CD14-positive monocyte (primary cell): ENCODE measurements around the gene COL19A1. TPM values are rescaled to one million over a fixed set of nuclear protein-coding genes. Genes with fewer than 3 reads are reported as not detected.

Source experiments
- DNase-seq, 3 donors: peaks; one replicate each; pipeline ENCODE4 v3.0.0-alpha.2; 2011 to 2022
- H2AFZ ChIP-seq: 2 replicates; pipeline ENCODE4 v1.6.0; 2012; ENCODE audit warnings: mild to moderate bottlenecking, low read depth, low read length, inconsistent platforms; ENCODE audit not compliant: insufficient read depth, poor library complexity, severe bottlenecking
- H3K27ac ChIP-seq, 2 donors: 1 replicate in 1 of 2; 2 replicates in 1 of 2; pipeline ENCODE4 v1.5.1; 2012 to 2013; ENCODE audit warnings: low read length in 2 of 2, control low read depth in 1 of 2, inconsistent platforms in 1 of 2, low read depth in 1 of 2, mild to moderate bottlenecking in 1 of 2
- H3K27me3 ChIP-seq, 2 donors: one replicate each; pipeline versions ENCODE4 v1.6.0 to v1.6.1; 2011 to 2013; ENCODE audit warnings: low read length in 2 of 2; ENCODE audit not compliant: control insufficient read depth in 2 of 2, insufficient read depth in 2 of 2
- H3K36me3 ChIP-seq, 2 donors: replicated peaks in 1 of 2; 1 replicate in 1 of 2; 2 replicates in 1 of 2; pipeline versions ENCODE4 v1.5.1 to v1.6.1; 2012 to 2013; ENCODE audit warnings: low read length in 2 of 2, control low read depth in 1 of 2, inconsistent platforms in 1 of 2, mild to moderate bottlenecking in 1 of 2; ENCODE audit not compliant: insufficient read depth in 2 of 2, control insufficient read depth in 1 of 2
- H3K4me1 ChIP-seq, 2 donors: 1 replicate in 1 of 2; 2 replicates in 1 of 2; pipeline versions ENCODE4 v1.5.1 to v1.6.1; 2012 to 2013; ENCODE audit warnings: low read length in 2 of 2, control low read depth in 1 of 2, inconsistent platforms in 1 of 2, mild to moderate bottlenecking in 1 of 2, moderate library complexity in 1 of 2; ENCODE audit not compliant: insufficient read depth in 2 of 2, control insufficient read depth in 1 of 2
- H3K4me2 ChIP-seq: replicated peaks from 2 replicates; pipeline ENCODE3; 2012; ENCODE audit warnings: low read length, moderate library complexity, mild to moderate bottlenecking; ENCODE audit not compliant: poor library complexity, severe bottlenecking; ENCODE audit errors: extremely low read depth
- H3K4me3 ChIP-seq, 3 experiments: fragments of 200-600 bp in 1 of 3; sonication (generic) in 1 of 3; replicated peaks in 1 of 3; 1 replicate in 2 of 3; 2 replicates in 1 of 3; pipeline ENCODE4 v1.5.1; 2011 to 2013; ENCODE audit warnings: low read length in 3 of 3, mild to moderate bottlenecking in 3 of 3, control low read depth in 2 of 3, low read depth in 2 of 3, inconsistent platforms in 1 of 3, moderate library complexity in 1 of 3
- H3K79me2 ChIP-seq: 2 replicates; pipeline ENCODE4 v1.6.0; 2012; ENCODE audit warnings: mild to moderate bottlenecking, control low read depth, inconsistent platforms, low read length, moderate library complexity; ENCODE audit not compliant: insufficient read depth
- H3K9ac ChIP-seq: 2 replicates; pipeline ENCODE4 v1.6.0; 2017; ENCODE audit warnings: low read length, mild to moderate bottlenecking; ENCODE audit not compliant: insufficient read depth, poor library complexity, severe bottlenecking
- H3K9me3 ChIP-seq, 2 donors: replicated peaks in 1 of 2; 1 replicate in 1 of 2; 2 replicates in 1 of 2; pipeline versions ENCODE4 v1.5.1 to v1.6.1; 2012 to 2013; ENCODE audit warnings: low read length in 2 of 2, control low read depth in 1 of 2; ENCODE audit not compliant: control insufficient read depth in 1 of 2, insufficient read depth in 1 of 2
- H4K20me1 ChIP-seq: 2 replicates; pipeline ENCODE4 v1.6.0; 2012; ENCODE audit warnings: mild to moderate bottlenecking, low read length, control low read depth, moderate library complexity; ENCODE audit not compliant: insufficient read depth
- H3K27ac Mint-ChIP-seq, 7 donors: one replicate each; pipeline ENCODE4 v1.8.0; 2020; ENCODE audit warnings: mild to moderate bottlenecking in 7 of 7, mixed read lengths in 7 of 7, moderate library complexity in 6 of 7, inconsistent platforms in 2 of 7
- H3K27me3 Mint-ChIP-seq, 3 donors: one replicate each; pipeline ENCODE4 v1.8.0; 2021 to 2022; ENCODE audit warnings: low read depth in 3 of 3, mild to moderate bottlenecking in 3 of 3, mixed read lengths in 3 of 3, moderate library complexity in 3 of 3, inconsistent platforms in 1 of 3
- H3K36me3 Mint-ChIP-seq, 2 donors: one replicate each; pipeline ENCODE4 v1.8.0; 2020; ENCODE audit warnings: mixed read lengths in 2 of 2, inconsistent platforms in 1 of 2, mild to moderate bottlenecking in 1 of 2
- H3K4me1 Mint-ChIP-seq: one replicate; pipeline ENCODE4 v1.8.0; 2020; ENCODE audit warnings: mild to moderate bottlenecking, mixed read lengths
- H3K4me3 Mint-ChIP-seq, 2 donors: one replicate each; pipeline ENCODE4 v1.8.0; 2020; ENCODE audit warnings: mild to moderate bottlenecking in 2 of 2, mixed read lengths in 2 of 2, moderate library complexity in 1 of 2
- H3K9me3 Mint-ChIP-seq, 7 donors: one replicate each; pipeline ENCODE4 v1.8.0; 2020 to 2022; ENCODE audit warnings: mixed read lengths in 7 of 7, mild to moderate bottlenecking in 6 of 7, moderate library complexity in 6 of 7, inconsistent platforms in 2 of 7
- CTCF ChIP-seq: fragments of 200-600 bp; IDR thresholded peaks from one replicate; pipeline ENCODE4 v1.8.0; 2022; ENCODE audit warnings: antibody characterized with exemption, mild to moderate bottlenecking
- WGBS: methylation state at CpG from one replicate; pipeline ENCODE4 v1.1.5; 2013; ENCODE audit warnings: missing lambda C conversion rate; ENCODE audit not compliant: insufficient coverage; 5-methylcytosine and 5-hydroxymethylcytosine counted together
- intact Hi-C, 2 donors: fragments of 100-400 bp; cut with micrococcal nuclease; formaldehyde crosslinking; loops; one replicate each; pipeline versions ENCODE4 v1.15.0 to v1.15.1; 2023
- polyA plus RNA-seq, 3 donors: library from polyadenylated mRNA; depleted of rRNA in 1 of 3; unstranded in 2 of 3; stranded (reverse) in 1 of 3; fragments of 300-500 nt in 2 of 3; fragments of >200 nt in 1 of 3; fragmentation: Illumina TruSeq in 2 of 3; gene quantifications; 1 replicate in 2 of 3; 2 replicates in 1 of 3; pipeline ENCODE4 v1.2.3, GENCODE V29; 2012 to 2021

The COL19A1 gene
- polyA plus RNA-seq, 3 donors, result not detected

GRCh38 chr6:69875715-69876114, 9.4 kb downstream of the COL19A1 start:
- peaks cover 0 to 4% of the 10 kb centered on the region in 2 donors for H3K27me3 ChIP-seq
- H3K4me3 ChIP-seq, result no peak overlapping the region
- no peak overlapping the region for H2AFZ ChIP-seq
- H3K4me2 ChIP-seq, result no peak overlapping the region
- no peaks in the 10 kb centered on the region for H3K4me1 ChIP-seq
- no peaks in the 10 kb centered on the region for H3K4me1 Mint-ChIP-seq
- H3K27me3 Mint-ChIP-seq, result peaks cover 0 to 13% (median 3%) of the 10 kb centered on the region in 3 donors
- H3K9ac ChIP-seq, result no peak overlapping the region
- TF ChIP-seq CTCF, result no peak
- no peaks in the 10 kb centered on the region for H3K79me2 ChIP-seq
- no peak for DNase-seq
- peaks cover 0 to 7% (median 2%) of the 10 kb centered on the region in 7 donors for H3K9me3 Mint-ChIP-seq
- 100% methylated on average over 1 of the region's 3 CpGs for WGBS
- H4K20me1 ChIP-seq, result no peaks in the 10 kb centered on the region
- no peaks in the 10 kb centered on the region for H3K36me3 Mint-ChIP-seq
- H3K4me3 Mint-ChIP-seq, result no peak overlapping the region
- H3K27ac ChIP-seq, result no peak overlapping the region
- H3K27ac Mint-ChIP-seq, result no peak overlapping the region
- intact Hi-C loops, result no loop called here
- H3K9me3 ChIP-seq, result no peaks in the 10 kb centered on the region
- H3K36me3 ChIP-seq, result no peaks in the 10 kb centered on the region

- peaks cover 0 to 2% of the 10 kb centered on the region in 2 donors for H3K27me3 ChIP-seq
Measured at GRCh38 chr6:69878795-69879194, 12.4 kb downstream of the COL19A1 start.

More at GRCh38 chr6:69878795-69879194, 12.4 kb downstream of the COL19A1 start:
- H3K4me2 ChIP-seq, result no peak overlapping the region
- H3K4me3 Mint-ChIP-seq, result no peak overlapping the region
- no CpG with 5 or more reads among the region's 1 CpG for WGBS
- no peaks in the 10 kb centered on the region for H3K36me3 Mint-ChIP-seq
- no peaks in the 10 kb centered on the region for H3K79me2 ChIP-seq
- no peak for DNase-seq
- H3K36me3 ChIP-seq, result no peaks in the 10 kb centered on the region
- no peak overlapping the region for H3K4me3 ChIP-seq
- no peak overlapping the region for H3K27ac ChIP-seq
- peaks cover 3 to 10% of the 10 kb centered on the region in 2 donors for H3K4me1 ChIP-seq
- peaks cover 0 to 9% (median 1%) of the 10 kb centered on the region in 3 donors for H3K27me3 Mint-ChIP-seq
- H3K27ac Mint-ChIP-seq, result no peak overlapping the region
- H3K9me3 ChIP-seq, result no peaks in the 10 kb centered on the region
- H2AFZ ChIP-seq, result no peak overlapping the region
- H3K4me1 Mint-ChIP-seq, result peaks cover 5% of the 10 kb centered on the region
- H3K9ac ChIP-seq, result no peak overlapping the region
- H4K20me1 ChIP-seq, result no peaks in the 10 kb centered on the region
- intact Hi-C loops, result no loop called here
- peaks cover 0 to 4% (median 2%) of the 10 kb centered on the region in 7 donors for H3K9me3 Mint-ChIP-seq
- no peak for TF ChIP-seq CTCF
